Thoracic aorta (tissue), 2 donors: ENCODE data around the gene ANKRD23. TPM values are rescaled to one million over a fixed set of nuclear protein-coding genes. Genes with fewer than 3 reads are reported as not detected.
A peak's percentile ranks its signal among the peaks of the same experiment; 100 is the strongest.

Experiments used
- ATAC-seq: fragments of 150-250 bp; one replicate; pipeline ENCODE4 v1.8.0; 2017; ENCODE audit warnings: low read depth; ENCODE audit not compliant: insufficient number of reproducible peaks, low FRiP score
- DNase-seq: peaks from one replicate; pipeline ENCODE4 v3.0.0-alpha.2; 2020; ENCODE audit warnings: low spot score
- H3K27ac ChIP-seq, 2 donors: fragments of 200-600 bp; sonication (generic); 1 replicate in 1 of 2; 2 replicates in 1 of 2; pipeline ENCODE4 v1.5.1; 2016; ENCODE audit warnings: mild to moderate bottlenecking in 2 of 2, moderate library complexity in 2 of 2
- H3K27me3 ChIP-seq: fragments of 200-600 bp; sonication (generic); replicated peaks from 2 replicates; pipeline ENCODE4 v1.6.0; 2016; ENCODE audit warnings: mild to moderate bottlenecking; ENCODE audit not compliant: insufficient read depth
- H3K36me3 ChIP-seq: fragments of 200-600 bp; sonication (generic); one replicate; pipeline ENCODE4 v1.5.1; 2016
- H3K4me1 ChIP-seq, 2 donors: fragments of 200-600 bp; sonication (generic); 1 replicate in 1 of 2; 2 replicates in 1 of 2; pipeline versions ENCODE4 v1.5.1 to v1.6.0; 2016; ENCODE audit warnings: low read depth in 2 of 2, mild to moderate bottlenecking in 1 of 2; ENCODE audit not compliant: control insufficient read depth in 1 of 2
- H3K4me3 ChIP-seq: fragments of 200-600 bp; sonication (generic); 2 replicates; pipeline ENCODE4 v1.5.1; 2016; ENCODE audit warnings: mild to moderate bottlenecking
- H3K9me3 ChIP-seq: fragments of 200-600 bp; sonication (generic); 2 replicates; pipeline ENCODE4 v1.5.1; 2016
- total RNA-seq, 2 donors: library from RNA; depleted of rRNA; stranded (reverse); fragments of >200 nt; gene quantifications; one replicate each; pipeline versions ENCODE4 v1.1.0 to v1.2.3, GENCODE V29; 2016
- TF ChIP-seq, protein P1 (sequence below): fragments of 200-600 bp; sonication (generic); IDR thresholded peaks from one replicate; pipeline ENCODE4 v1.5.1; 2019; ENCODE audit warnings: antibody characterized with exemption

The ANKRD23 gene
- total RNA-seq, 2 donors from 2014 or later, result 6.0 to 8.4 TPM

DNA sequence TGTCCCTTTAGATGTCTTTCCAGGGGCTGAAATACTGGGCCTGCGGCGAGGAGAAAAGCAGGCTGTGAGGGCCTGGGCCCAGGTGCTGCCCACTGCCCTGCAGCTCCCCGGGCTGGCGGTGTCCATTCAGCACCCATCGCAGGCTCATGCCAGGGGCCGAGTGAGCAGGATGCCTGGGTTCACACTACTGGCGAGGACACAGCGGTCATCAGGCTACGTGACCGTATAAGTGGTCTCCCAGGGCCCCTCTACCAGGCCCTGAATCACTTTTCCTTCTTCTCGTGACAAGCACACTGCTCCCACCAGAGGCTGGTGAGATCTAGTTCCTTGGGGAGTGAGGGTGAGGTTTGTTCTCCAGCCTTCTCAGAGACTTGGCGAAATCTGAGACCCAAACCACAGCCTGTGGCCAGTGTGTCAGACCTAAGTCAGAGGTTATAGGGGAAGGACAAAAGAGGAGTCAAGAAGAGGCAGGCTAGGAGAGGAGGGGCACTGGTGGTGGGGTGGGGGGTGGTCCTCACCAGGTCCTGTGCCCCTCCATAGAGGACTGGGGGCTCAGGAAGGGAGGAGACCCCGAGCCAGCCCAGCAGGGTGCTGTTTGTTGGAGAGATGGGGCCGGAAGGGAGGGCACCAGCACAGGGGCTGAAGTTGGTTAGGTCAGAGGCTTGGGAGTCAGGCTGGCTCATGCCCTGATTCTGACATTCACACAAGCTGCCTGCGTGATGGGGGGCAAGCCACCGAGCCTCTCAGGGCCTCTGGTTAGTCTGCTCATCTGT, 32.6 kb upstream of the ANKRD23 start:
- Histone ChIP-seq H3K4me1 (peaks cover 10 to 20% of the 10 kb centered on the region in 2 donors), H3K27me3 (no peaks in the 10 kb centered on the region), H3K4me3 (no peak overlapping the region), H3K36me3 (no peaks in the 10 kb centered on the region), H3K9me3 (no peaks in the 10 kb centered on the region), H3K27ac (no peak overlapping the region)
- DNase-seq (no peak), ATAC-seq (no peak)
- TF ChIP-seq, protein P1, sequence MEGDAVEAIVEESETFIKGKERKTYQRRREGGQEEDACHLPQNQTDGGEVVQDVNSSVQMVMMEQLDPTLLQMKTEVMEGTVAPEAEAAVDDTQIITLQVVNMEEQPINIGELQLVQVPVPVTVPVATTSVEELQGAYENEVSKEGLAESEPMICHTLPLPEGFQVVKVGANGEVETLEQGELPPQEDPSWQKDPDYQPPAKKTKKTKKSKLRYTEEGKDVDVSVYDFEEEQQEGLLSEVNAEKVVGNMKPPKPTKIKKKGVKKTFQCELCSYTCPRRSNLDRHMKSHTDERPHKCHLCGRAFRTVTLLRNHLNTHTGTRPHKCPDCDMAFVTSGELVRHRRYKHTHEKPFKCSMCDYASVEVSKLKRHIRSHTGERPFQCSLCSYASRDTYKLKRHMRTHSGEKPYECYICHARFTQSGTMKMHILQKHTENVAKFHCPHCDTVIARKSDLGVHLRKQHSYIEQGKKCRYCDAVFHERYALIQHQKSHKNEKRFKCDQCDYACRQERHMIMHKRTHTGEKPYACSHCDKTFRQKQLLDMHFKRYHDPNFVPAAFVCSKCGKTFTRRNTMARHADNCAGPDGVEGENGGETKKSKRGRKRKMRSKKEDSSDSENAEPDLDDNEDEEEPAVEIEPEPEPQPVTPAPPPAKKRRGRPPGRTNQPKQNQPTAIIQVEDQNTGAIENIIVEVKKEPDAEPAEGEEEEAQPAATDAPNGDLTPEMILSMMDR, result no peak

DNA sequence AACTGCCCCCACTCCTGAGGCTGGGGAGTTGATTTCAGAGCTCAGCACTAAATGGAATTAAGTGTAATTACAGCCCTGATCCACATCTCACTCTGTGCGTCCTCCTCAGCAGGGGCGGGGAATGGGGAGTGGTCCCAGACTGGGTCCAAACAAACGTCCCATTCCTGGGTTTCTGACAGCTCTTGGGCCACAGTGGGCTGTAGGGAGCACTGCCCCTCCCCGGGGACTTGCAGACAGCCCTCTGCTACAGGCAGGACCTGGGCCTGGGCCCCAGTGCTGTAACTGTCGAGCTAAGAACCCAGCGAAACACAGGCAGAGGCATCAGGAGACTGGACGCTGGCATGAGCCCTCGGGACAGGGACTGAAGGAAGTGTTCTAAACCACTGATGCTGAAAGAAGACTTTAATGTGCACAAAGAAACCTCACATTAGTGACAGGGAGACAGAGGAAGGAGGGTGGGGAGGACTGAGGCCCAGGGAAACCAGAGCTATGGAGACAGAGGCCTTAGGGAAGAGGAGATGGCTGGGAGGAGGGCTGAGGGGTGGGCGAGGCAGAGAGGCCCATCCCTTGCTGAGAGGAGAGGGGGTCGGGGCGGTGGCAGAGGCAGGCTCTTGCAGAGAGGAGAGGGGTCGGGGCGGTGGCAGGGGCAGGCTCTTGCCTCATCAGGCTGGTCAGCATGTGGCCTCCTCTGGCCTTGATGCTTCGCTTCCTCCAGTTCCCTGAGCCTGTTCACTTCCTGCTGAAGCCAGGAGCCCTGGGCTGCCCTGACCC, 31.9 kb upstream of the ANKRD23 start:
- no peak for DNase-seq
- TF ChIP-seq, protein P1, result no peak
- H3K36me3 ChIP-seq, result no peaks in the 10 kb centered on the region
- no peak overlapping the region for H3K27ac ChIP-seq
- no peak overlapping the region for H3K4me3 ChIP-seq
- ATAC-seq, result no peak
- H3K9me3 ChIP-seq, result no peaks in the 10 kb centered on the region
- H3K4me1 ChIP-seq, result peaks cover 13 to 27% of the 10 kb centered on the region in 2 donors
- no peaks in the 10 kb centered on the region for H3K27me3 ChIP-seq

DNA sequence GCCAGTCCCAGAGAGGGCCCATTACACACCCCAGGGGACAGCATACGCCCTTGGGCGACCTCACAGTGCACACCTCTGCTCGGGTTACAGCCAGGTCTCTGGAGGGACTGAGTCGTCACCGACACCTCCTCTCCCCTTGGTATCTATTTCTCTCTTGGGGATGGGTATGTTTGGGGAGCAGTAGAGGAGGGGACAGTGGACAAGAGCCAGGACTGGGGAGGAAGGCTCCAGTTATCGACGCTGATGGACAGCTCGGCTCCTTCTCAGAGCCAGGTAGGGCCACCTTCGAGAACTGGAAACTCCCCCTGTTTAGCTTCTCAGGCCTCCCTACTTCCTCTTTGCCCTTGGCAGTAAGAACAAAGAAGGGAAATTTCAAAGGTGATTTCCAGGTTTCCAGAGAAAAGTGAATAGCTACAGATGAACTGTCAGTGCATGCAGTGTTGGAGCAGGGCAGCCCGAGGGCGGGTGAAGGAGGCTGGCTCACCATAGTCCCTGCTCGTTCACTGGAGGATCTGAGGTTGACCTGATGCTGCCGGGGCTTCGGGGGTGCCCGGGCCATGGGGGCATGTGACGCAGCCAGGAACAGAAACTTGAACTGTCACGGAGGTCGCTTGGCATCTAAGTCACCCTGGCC, 30.5 kb upstream of the ANKRD23 start:
- no peak for DNase-seq
- ATAC-seq, result no peak
- Histone ChIP-seq H3K4me3 (no peak overlapping the region), H3K4me1 (peaks cover 16 to 30% of the 10 kb centered on the region in 2 donors), H3K27ac (peak overlapping the region; percentile 44 to 47), H3K36me3 (no peaks in the 10 kb centered on the region), H3K27me3 (no peaks in the 10 kb centered on the region), H3K9me3 (no peaks in the 10 kb centered on the region)
- TF ChIP-seq, protein P1, result no peak

DNA sequence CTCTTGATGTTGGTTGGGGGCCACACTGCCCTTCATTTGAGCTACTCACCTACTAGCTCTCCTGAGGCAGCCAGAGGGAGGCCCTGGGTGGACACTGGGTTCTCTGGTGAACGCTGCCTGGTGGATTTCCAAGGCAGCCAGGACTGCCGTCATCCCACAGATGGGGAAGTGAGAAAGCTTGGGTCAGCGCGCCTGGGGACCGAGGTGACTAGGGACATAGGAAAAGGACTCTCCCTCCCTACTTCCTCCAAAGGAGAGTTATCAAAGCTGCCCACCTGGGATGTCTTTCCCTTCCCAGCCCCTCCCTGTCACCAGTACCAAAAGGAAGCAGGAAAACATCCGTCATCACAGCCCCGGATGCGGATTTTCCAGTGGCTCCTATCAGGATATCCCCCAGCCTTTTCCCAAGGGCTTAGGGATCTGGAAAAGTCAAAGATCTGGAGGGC, 29.9 kb upstream of the ANKRD23 start:
- no peak for DNase-seq
- Histone ChIP-seq H3K4me3 (no peak overlapping the region), H3K27ac (peak overlapping the region; percentile 44 to 47), H3K9me3 (no peaks in the 10 kb centered on the region), H3K36me3 (no peaks in the 10 kb centered on the region), H3K4me1 (peaks cover 16 to 30% of the 10 kb centered on the region in 2 donors), H3K27me3 (no peaks in the 10 kb centered on the region)
- no peak for ATAC-seq
- TF ChIP-seq, protein P1, result no peak
